ENCODE results near the gene MOB2. TPM values are rescaled to one million over a fixed set of nuclear protein-coding genes. Genes with fewer than 3 reads are reported as not detected.

MOB2 gene
- total and polyA plus RNA-seq, 2 of the 13 experiments (the other 11 are each of a cell fraction or from before 2014, with no cell fraction given) = 21.8 to 27.7 TPM

DNA sequence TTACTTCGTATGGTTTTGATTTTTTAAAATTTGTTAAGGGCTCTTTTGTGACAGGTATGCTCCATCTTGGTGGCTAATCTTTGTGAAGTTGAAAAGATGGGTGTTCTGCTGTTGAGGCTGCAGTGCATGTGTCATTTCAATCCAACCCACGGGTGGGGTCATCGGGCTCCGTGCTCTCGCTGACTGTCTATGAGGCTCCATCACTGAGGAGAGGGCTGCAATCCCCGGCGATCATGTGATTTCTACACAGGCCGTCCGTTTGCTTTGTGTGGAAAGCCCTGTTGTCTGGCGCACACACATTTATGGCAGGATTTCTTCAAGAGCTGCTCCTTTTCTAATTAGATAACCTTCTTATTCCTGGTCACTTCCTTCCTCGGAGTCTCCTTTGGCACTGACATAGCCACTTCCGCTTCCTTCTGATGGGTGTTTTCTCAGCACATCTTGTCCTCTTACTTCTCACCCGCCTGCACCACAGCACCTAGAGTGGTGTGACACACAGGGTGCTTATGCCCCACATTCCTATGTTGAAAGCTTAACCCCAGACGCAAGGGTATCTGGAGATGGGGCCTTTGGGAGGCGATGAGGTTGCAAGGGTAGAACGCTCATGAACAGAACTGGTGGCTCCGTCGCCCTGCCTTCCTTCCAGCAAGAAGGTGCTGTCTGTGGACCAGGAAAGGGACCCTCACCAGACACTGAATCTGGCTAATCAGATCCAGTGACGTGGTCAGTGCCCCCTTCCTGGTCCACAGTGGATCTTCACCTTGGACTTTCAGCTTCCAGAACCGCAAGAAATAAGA is 9.4 kb downstream of the MOB2 start:
- no peaks in the 10 kb centered on the region for H3K79me2 ChIP-seq (ENCODE audit: insufficient read depth, low read length)
- intact Hi-C loops (cut with micrococcal nuclease; ENCODE audit: unreplicated experiment) (no loop called here), in situ Hi-C loops (cut with HindIII; ENCODE audit: extremely low pct_ligation_motif_present, low pct_unique_long_range_greater_than_20kb) (no loop called here)
- H2AFZ ChIP-seq (ENCODE audit: low read length) = no peak overlapping the region
- no peaks in the 10 kb centered on the region for H3K9me3 ChIP-seq (ENCODE audit: low read length)
- H3K36me3 ChIP-seq (replicated peaks in 1 of 2; ENCODE audit: control insufficient read depth in 1 of 2, insufficient read depth in 2 of 2, low read length in 2 of 2) = peaks cover 14 to 29% of the 10 kb centered on the region in 2 experiments; a peak in 4 of 5 replicates
- no peak overlapping the region for H3K4me2 ChIP-seq (ENCODE audit: low read depth, low read length)
- H3K4me1 ChIP-seq (ENCODE audit: insufficient read depth, low read length) = no peaks in the 10 kb centered on the region
- no peak overlapping the region for H3K27ac ChIP-seq (ENCODE audit: extremely low read length, insufficient read depth, low read length)
- H4K20me1 ChIP-seq (ENCODE audit: insufficient read depth, low read length) = no peaks in the 10 kb centered on the region
- POLR2A ChIA-PET = no interaction called here
- BruUV-seq (replicated peaks) = no TSS peak
- CTCF ChIA-PET (ENCODE audit: low intra/inter-chr PET ratio, low total read pairs) = no interaction called here
- H3K9ac ChIP-seq (ENCODE audit: insufficient read depth, low read depth, low read length) = no peak overlapping the region
- no peak overlapping the region for H3K4me3 ChIP-seq (replicated peaks in 1 of 3; ENCODE audit: insufficient read depth in 1 of 3, low read depth in 2 of 3, low read length in 3 of 3)
- 95% methylated on average over 17 of the region's 20 CpGs for WGBS (ENCODE audit: low lambda C conversion rate)
- DNase-seq (ENCODE audit: low spot score) (no peak), ATAC-seq (no peak), FAIRE-seq (no peak)
- H3K27me3 ChIP-seq (ENCODE audit: control insufficient read depth in 1 of 2, insufficient read depth in 2 of 2, low read length in 2 of 2) = no peaks in the 10 kb centered on the region
- TF ChIP-seq ZNF10 (CRISPR knock-in tag; IDR thresholded peaks at IDR 0.05; ENCODE audit: borderline replicate concordance, low read depth) = no peak
- TF ChIP-seq, protein P1, sequence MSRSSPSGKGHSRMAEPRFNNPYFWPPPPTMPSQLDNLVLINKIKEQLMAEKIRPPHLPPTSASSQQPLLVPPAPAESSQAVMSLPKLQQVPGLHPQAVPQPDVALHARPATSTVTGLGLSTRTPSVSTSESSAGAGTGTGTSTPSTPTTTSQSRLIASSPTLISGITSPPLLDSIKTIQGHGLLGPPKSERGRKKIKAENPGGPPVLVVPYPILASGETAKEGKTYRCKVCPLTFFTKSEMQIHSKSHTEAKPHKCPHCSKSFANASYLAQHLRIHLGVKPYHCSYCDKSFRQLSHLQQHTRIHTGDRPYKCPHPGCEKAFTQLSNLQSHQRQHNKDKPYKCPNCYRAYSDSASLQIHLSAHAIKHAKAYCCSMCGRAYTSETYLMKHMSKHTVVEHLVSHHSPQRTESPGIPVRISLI (CRISPR knock-in tag; IDR thresholded peaks at IDR 0.05; ENCODE audit: borderline replicate concordance) = no peak
- TF ChIP-seq SCMH1 (CRISPR knock-in tag; IDR thresholded peaks at IDR 0.05; ENCODE audit: borderline replicate concordance) = no peak
- TF ChIP-seq, protein P2, sequence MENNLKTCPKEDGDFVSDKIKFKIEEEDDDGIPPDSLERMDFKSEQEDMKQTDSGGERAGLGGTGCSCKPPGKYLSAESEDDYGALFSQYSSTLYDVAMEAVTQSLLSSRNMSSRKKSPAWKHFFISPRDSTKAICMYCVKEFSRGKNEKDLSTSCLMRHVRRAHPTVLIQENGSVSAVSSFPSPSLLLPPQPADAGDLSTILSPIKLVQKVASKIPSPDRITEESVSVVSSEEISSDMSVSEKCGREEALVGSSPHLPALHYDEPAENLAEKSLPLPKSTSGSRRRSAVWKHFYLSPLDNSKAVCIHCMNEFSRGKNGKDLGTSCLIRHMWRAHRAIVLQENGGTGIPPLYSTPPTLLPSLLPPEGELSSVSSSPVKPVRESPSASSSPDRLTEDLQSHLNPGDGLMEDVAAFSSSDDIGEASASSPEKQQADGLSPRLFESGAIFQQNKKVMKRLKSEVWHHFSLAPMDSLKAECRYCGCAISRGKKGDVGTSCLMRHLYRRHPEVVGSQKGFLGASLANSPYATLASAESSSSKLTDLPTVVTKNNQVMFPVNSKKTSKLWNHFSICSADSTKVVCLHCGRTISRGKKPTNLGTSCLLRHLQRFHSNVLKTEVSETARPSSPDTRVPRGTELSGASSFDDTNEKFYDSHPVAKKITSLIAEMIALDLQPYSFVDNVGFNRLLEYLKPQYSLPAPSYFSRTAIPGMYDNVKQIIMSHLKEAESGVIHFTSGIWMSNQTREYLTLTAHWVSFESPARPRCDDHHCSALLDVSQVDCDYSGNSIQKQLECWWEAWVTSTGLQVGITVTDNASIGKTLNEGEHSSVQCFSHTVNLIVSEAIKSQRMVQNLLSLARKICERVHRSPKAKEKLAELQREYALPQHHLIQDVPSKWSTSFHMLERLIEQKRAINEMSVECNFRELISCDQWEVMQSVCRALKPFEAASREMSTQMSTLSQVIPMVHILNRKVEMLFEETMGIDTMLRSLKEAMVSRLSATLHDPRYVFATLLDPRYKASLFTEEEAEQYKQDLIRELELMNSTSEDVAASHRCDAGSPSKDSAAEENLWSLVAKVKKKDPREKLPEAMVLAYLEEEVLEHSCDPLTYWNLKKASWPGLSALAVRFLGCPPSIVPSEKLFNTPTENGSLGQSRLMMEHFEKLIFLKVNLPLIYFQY (CRISPR knock-in tag; IDR thresholded peaks at IDR 0.05; ENCODE audit: borderline replicate concordance) = no peak
- no peak for TF ChIP-seq GTF2F1 (IDR thresholded peaks at IDR 0.05; ENCODE audit: low read length)
- no peak for TF ChIP-seq KDM1A (CRISPR knock-in tag; IDR thresholded peaks at IDR 0.05)
- TF ChIP-seq, protein P3, sequence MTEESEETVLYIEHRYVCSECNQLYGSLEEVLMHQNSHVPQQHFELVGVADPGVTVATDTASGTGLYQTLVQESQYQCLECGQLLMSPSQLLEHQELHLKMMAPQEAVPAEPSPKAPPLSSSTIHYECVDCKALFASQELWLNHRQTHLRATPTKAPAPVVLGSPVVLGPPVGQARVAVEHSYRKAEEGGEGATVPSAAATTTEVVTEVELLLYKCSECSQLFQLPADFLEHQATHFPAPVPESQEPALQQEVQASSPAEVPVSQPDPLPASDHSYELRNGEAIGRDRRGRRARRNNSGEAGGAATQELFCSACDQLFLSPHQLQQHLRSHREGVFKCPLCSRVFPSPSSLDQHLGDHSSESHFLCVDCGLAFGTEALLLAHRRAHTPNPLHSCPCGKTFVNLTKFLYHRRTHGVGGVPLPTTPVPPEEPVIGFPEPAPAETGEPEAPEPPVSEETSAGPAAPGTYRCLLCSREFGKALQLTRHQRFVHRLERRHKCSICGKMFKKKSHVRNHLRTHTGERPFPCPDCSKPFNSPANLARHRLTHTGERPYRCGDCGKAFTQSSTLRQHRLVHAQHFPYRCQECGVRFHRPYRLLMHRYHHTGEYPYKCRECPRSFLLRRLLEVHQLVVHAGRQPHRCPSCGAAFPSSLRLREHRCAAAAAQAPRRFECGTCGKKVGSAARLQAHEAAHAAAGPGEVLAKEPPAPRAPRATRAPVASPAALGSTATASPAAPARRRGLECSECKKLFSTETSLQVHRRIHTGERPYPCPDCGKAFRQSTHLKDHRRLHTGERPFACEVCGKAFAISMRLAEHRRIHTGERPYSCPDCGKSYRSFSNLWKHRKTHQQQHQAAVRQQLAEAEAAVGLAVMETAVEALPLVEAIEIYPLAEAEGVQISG (CRISPR knock-in tag; IDR thresholded peaks at IDR 0.05) = no peak
- TF ChIP-seq ZNF251 (CRISPR knock-in tag; IDR thresholded peaks at IDR 0.05) = no peak
- TF ChIP-seq, protein P4, sequence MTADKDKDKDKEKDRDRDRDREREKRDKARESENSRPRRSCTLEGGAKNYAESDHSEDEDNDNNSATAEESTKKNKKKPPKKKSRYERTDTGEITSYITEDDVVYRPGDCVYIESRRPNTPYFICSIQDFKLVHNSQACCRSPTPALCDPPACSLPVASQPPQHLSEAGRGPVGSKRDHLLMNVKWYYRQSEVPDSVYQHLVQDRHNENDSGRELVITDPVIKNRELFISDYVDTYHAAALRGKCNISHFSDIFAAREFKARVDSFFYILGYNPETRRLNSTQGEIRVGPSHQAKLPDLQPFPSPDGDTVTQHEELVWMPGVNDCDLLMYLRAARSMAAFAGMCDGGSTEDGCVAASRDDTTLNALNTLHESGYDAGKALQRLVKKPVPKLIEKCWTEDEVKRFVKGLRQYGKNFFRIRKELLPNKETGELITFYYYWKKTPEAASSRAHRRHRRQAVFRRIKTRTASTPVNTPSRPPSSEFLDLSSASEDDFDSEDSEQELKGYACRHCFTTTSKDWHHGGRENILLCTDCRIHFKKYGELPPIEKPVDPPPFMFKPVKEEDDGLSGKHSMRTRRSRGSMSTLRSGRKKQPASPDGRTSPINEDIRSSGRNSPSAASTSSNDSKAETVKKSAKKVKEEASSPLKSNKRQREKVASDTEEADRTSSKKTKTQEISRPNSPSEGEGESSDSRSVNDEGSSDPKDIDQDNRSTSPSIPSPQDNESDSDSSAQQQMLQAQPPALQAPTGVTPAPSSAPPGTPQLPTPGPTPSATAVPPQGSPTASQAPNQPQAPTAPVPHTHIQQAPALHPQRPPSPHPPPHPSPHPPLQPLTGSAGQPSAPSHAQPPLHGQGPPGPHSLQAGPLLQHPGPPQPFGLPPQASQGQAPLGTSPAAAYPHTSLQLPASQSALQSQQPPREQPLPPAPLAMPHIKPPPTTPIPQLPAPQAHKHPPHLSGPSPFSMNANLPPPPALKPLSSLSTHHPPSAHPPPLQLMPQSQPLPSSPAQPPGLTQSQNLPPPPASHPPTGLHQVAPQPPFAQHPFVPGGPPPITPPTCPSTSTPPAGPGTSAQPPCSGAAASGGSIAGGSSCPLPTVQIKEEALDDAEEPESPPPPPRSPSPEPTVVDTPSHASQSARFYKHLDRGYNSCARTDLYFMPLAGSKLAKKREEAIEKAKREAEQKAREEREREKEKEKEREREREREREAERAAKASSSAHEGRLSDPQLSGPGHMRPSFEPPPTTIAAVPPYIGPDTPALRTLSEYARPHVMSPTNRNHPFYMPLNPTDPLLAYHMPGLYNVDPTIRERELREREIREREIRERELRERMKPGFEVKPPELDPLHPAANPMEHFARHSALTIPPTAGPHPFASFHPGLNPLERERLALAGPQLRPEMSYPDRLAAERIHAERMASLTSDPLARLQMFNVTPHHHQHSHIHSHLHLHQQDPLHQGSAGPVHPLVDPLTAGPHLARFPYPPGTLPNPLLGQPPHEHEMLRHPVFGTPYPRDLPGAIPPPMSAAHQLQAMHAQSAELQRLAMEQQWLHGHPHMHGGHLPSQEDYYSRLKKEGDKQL (CRISPR knock-in tag; IDR thresholded peaks at IDR 0.05; ENCODE audit: low read depth) = no peak
- no peak for TF ChIP-seq ZNF234 (CRISPR knock-in tag; conservative IDR thresholded peaks at IDR 0.05)
